Measurements from ENCODE around the gene ADAMTS20.

ADAMTS20 gene

GRCh38 chr12:43325786-43326185, 226.2 kb downstream of the ADAMTS20 start:
- intact Hi-C loops (cut with DNase I; ENCODE audit: low total_unique reads) = no loop called here

GRCh38 chr12:43320281-43320680, 231.7 kb downstream of the ADAMTS20 start:
- TF ChIP-seq, protein P1, sequence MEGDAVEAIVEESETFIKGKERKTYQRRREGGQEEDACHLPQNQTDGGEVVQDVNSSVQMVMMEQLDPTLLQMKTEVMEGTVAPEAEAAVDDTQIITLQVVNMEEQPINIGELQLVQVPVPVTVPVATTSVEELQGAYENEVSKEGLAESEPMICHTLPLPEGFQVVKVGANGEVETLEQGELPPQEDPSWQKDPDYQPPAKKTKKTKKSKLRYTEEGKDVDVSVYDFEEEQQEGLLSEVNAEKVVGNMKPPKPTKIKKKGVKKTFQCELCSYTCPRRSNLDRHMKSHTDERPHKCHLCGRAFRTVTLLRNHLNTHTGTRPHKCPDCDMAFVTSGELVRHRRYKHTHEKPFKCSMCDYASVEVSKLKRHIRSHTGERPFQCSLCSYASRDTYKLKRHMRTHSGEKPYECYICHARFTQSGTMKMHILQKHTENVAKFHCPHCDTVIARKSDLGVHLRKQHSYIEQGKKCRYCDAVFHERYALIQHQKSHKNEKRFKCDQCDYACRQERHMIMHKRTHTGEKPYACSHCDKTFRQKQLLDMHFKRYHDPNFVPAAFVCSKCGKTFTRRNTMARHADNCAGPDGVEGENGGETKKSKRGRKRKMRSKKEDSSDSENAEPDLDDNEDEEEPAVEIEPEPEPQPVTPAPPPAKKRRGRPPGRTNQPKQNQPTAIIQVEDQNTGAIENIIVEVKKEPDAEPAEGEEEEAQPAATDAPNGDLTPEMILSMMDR (IDR thresholded peaks at IDR 0.05) = no peak
- H3K36me3 ChIP-seq = no peaks in the 10 kb centered on the region
- no peak overlapping the region for H3K4me3 ChIP-seq
- no peaks in the 10 kb centered on the region for H3K27me3 ChIP-seq
- DNase-seq = no peak
- peaks cover 0 to 5% (median 0%) of the 10 kb centered on the region in 3 donors for H3K9me3 ChIP-seq
- no peaks in the 10 kb centered on the region for H3K4me1 ChIP-seq
- intact Hi-C loops (cut with DNase I; ENCODE audit: low total_unique reads) = no loop called here
- H3K27ac ChIP-seq = no peak overlapping the region

More at GRCh38 chr12:43325786-43326185, 226.2 kb downstream of the ADAMTS20 start:
- TF ChIP-seq, protein P1 (IDR thresholded peaks at IDR 0.05) = no peak
- Histone ChIP-seq H3K4me3 (no peak overlapping the region), H3K27ac (no peak overlapping the region), H3K36me3 (no peaks in the 10 kb centered on the region), H3K27me3 (no peaks in the 10 kb centered on the region), H3K9me3 (peaks cover 0 to 5% (median 0%) of the 10 kb centered on the region in 3 donors), H3K4me1 (no peaks in the 10 kb centered on the region)
- DNase-seq = no peak

DNA sequence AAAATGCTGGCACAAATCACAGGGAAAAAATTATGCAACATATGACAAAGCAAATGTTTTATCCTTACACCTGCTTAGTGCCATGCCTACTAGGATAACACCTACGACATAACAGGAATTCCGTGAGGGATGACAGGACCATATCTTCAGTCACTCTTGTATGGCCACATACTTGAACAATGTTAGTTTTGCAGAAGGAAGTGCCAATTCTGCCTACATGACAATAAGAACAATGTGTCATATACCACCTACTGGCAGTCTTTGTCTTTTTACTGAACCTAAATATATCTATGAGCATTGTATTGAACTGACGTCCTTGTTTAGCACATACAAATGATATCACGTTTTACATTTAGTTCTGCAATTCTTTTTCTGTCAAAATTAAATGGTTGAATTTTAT, 234.0 kb downstream of the ADAMTS20 start:
- H3K27me3 ChIP-seq = no peaks in the 10 kb centered on the region
- TF ChIP-seq, protein P1 (IDR thresholded peaks at IDR 0.05) = no peak
- no peaks in the 10 kb centered on the region for H3K4me1 ChIP-seq
- H3K9me3 ChIP-seq = peaks cover 0 to 2% (median 0%) of the 10 kb centered on the region in 3 donors
- H3K4me3 ChIP-seq = no peak overlapping the region
- no peak for DNase-seq
- no peaks in the 10 kb centered on the region for H3K36me3 ChIP-seq
- intact Hi-C loops (cut with DNase I; ENCODE audit: low total_unique reads) = no loop called here
- no peak overlapping the region for H3K27ac ChIP-seq

- Histone ChIP-seq H3K27ac (no peak overlapping the region), H3K4me1 (no peaks in the 10 kb centered on the region), H3K4me3 (no peak overlapping the region), H3K36me3 (no peaks in the 10 kb centered on the region), H3K9me3 (no peaks in the 10 kb centered on the region), H3K27me3 (no peaks in the 10 kb centered on the region)
- intact Hi-C loops (cut with DNase I; ENCODE audit: low total_unique reads) = no loop called here
- TF ChIP-seq, protein P1 (IDR thresholded peaks at IDR 0.05) = no peak
- no peak for DNase-seq
Measured at GRCh38 chr12:43317156-43317555, 234.8 kb downstream of the ADAMTS20 start.

GRCh38 chr12:43316520-43316919, 235.5 kb downstream of the ADAMTS20 start:
- Histone ChIP-seq H3K4me3 (no peak overlapping the region), H3K36me3 (no peaks in the 10 kb centered on the region), H3K27me3 (no peaks in the 10 kb centered on the region), H3K9me3 (no peaks in the 10 kb centered on the region), H3K4me1 (no peaks in the 10 kb centered on the region), H3K27ac (no peak overlapping the region)
- no peak for DNase-seq
- intact Hi-C loops (cut with DNase I; ENCODE audit: low total_unique reads) = no loop called here
- TF ChIP-seq, protein P1 (IDR thresholded peaks at IDR 0.05) = no peak

DNA sequence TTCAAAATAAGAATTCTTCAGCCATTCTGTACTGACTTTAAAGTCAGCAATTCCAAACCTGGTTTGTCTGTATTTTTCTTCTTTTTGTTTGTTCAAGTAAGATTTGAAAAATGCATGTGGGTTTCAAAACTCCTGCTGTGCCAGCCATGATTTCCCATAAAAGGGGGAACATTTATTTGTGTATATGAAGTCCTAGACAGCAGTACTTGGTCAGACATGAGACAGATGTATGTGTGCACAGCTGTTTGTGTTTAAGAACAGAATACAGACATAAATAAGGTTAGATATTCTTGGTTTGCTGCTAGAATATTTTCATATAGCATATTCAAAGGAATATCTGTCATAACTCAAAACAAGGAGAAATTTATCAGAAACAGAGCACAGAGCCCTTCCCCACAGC, 236.0 kb downstream of the ADAMTS20 start:
- H3K4me1 ChIP-seq = no peaks in the 10 kb centered on the region
- no peaks in the 10 kb centered on the region for H3K9me3 ChIP-seq
- DNase-seq = no peak
- TF ChIP-seq, protein P1 (IDR thresholded peaks at IDR 0.05) = no peak
- H3K27me3 ChIP-seq = no peaks in the 10 kb centered on the region
- no peaks in the 10 kb centered on the region for H3K36me3 ChIP-seq
- H3K27ac ChIP-seq = no peak overlapping the region
- no peak overlapping the region for H3K4me3 ChIP-seq
- intact Hi-C loops (cut with DNase I; ENCODE audit: low total_unique reads) = no loop called here

Measured in tibial artery (tissue), 4 donors.